ENCODE measurements around the gene MAP3K12. TPM values are rescaled to one million over a fixed set of nuclear protein-coding genes. Genes with fewer than 3 reads are reported as not detected.

The MAP3K12 gene
- total RNA-seq, 1 experiment from 2014 or later: 11.6 TPM

DNA sequence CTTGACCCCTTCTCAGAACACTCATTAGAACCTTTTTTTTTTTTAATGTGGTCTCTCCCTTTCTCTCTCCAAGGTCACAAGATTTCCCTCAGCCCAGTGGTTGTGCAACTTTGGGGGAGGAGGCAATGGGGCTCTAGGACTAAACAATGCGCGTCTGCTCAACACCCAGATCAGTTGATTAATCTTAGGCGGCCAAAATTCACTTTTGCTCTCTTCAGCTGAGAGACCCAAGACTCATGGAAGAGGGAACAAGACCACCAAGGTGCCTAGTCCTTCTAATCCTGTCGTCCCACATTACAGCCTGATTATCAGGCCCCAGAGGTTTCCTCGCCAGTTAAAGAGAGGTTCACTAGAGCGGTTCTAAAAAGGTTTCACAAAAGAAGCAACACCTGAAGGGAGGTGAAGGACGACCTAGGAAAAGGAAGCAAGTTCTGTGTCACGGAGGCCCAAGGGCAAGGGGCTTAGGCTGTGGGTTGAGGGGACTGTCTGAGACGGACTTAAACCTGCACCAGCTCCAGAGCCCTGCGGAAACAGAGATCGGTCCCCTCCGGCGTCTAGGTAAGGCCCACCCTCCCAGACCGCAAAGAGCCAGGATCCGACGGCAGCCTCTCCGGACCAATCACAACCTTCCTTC lies 1.0 kb upstream of the MAP3K12 start:
- Histone ChIP-seq H3K9me3 (ENCODE audit: low read depth, low read length, poor library complexity, severe bottlenecking) (no peaks in the 10 kb centered on the region), H3K27ac (ENCODE audit: low read depth, low read length, poor library complexity, severe bottlenecking) (peak overlapping the region; percentile 98), H3K27me3 (replicated peaks; ENCODE audit: insufficient read depth, low read depth, low read length, poor library complexity) (no peaks in the 10 kb centered on the region), H3K4me1 (ENCODE audit: insufficient read depth, low read length, poor library complexity, severe bottlenecking) (peaks cover 37% of the 10 kb centered on the region), H3K36me3 (ENCODE audit: insufficient read depth, low read length, poor library complexity, severe bottlenecking) (peaks cover 18% of the 10 kb centered on the region), H3K4me3 (ENCODE audit: low read depth, low read length, poor library complexity, severe bottlenecking) (peak overlapping the region; percentile 54)
- intact Hi-C loops (cut with micrococcal nuclease; ENCODE audit: unreplicated experiment): loop anchor here (2.0 to 10.0 kb wide), 2 partner anchors 175 to 775 kb away; no protein-coding TSS in a partner anchor
- ChIA-PET CTCF (no interaction called here), POLR2A (ENCODE audit: low non-redundant PET) (interaction anchor here (0.6 to 1.0 kb wide), 4 partner anchors 105 to 544 kb away, joined by 3 to 7 read pairs (median 4); partner anchors contain the start of genes AAAS and SP1)
- TSS peak; percentile 72 for BruUV-seq (replicated peaks)
- TF ChIP-seq, protein P1, sequence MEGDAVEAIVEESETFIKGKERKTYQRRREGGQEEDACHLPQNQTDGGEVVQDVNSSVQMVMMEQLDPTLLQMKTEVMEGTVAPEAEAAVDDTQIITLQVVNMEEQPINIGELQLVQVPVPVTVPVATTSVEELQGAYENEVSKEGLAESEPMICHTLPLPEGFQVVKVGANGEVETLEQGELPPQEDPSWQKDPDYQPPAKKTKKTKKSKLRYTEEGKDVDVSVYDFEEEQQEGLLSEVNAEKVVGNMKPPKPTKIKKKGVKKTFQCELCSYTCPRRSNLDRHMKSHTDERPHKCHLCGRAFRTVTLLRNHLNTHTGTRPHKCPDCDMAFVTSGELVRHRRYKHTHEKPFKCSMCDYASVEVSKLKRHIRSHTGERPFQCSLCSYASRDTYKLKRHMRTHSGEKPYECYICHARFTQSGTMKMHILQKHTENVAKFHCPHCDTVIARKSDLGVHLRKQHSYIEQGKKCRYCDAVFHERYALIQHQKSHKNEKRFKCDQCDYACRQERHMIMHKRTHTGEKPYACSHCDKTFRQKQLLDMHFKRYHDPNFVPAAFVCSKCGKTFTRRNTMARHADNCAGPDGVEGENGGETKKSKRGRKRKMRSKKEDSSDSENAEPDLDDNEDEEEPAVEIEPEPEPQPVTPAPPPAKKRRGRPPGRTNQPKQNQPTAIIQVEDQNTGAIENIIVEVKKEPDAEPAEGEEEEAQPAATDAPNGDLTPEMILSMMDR (conservative IDR thresholded peaks at IDR 0.05; ENCODE audit: low read depth, low read length): no peak
- no peak for TF ChIP-seq EZH2 (IDR thresholded peaks at IDR 0.05; ENCODE audit: borderline replicate concordance, low read depth, low read length, poor library complexity, severe bottlenecking)
- no peak for DNase-seq (ENCODE audit: low spot score)

DNA sequence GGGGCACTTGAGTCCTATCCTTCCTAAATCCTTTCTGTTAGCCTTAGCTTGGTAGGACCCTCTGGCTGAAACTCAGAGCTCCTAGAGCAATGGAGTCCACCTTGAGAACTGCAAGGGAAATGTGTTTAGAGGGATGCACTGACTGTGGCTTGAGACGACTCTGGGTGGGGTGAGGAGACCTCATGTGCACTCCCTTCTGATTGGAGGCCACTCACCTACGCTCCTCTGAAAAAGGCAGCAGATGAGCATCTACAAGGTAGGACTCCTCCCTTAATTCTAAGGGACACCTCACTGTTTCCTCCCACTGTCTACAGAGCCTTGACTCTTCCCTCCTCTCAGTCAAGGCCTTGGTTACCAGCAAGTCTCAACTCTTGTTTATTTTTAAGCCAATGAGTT lies 1.0 kb downstream of the MAP3K12 start:
- no peak for TF ChIP-seq EZH2 (IDR thresholded peaks at IDR 0.05; ENCODE audit: borderline replicate concordance, low read depth, low read length, poor library complexity, severe bottlenecking)
- TF ChIP-seq, protein P1 (conservative IDR thresholded peaks at IDR 0.05; ENCODE audit: low read depth, low read length): no peak
- no peaks in the 10 kb centered on the region for H3K36me3 ChIP-seq (ENCODE audit: insufficient read depth, low read length, poor library complexity, severe bottlenecking)
- H3K4me3 ChIP-seq (ENCODE audit: low read depth, low read length, poor library complexity, severe bottlenecking): peak overlapping the region; percentile 54
- no peak for DNase-seq (ENCODE audit: low spot score)
- no peak overlapping the region for H3K27ac ChIP-seq (ENCODE audit: low read depth, low read length, poor library complexity, severe bottlenecking)
- H3K27me3 ChIP-seq (replicated peaks; ENCODE audit: insufficient read depth, low read depth, low read length, poor library complexity): no peaks in the 10 kb centered on the region
- intact Hi-C loops (cut with micrococcal nuclease; ENCODE audit: unreplicated experiment): no loop called here
- ChIA-PET CTCF (interaction anchor here (0.6 kb wide), 1 partner anchor 445 kb away, joined by 3 read pairs; no protein-coding TSS in a partner anchor), POLR2A (ENCODE audit: low non-redundant PET) (no interaction called here)
- H3K4me1 ChIP-seq (ENCODE audit: insufficient read depth, low read length, poor library complexity, severe bottlenecking): peaks cover 37% of the 10 kb centered on the region
- BruUV-seq (replicated peaks): no TSS peak
- no peaks in the 10 kb centered on the region for H3K9me3 ChIP-seq (ENCODE audit: low read depth, low read length, poor library complexity, severe bottlenecking)

DNA sequence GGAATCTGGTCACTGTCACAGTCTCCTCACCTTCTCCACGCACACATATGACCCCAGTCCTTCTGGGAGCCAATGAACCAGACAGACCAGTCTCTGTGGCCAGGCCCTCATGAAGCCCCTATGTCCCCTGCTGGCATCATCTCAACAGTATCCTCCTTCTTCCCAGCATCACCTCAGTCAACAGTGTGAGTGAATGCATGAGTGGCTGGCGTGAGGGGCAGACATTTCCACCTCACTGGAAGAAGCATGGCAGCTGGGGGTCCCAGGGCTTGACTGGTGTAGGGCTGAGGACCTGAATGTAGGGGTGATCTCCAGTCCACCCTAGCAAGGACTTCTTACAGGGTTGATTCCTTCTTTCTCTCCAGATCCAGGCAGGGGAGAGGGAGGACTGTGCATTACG lies 1.8 kb downstream of the MAP3K12 start:
- POLR2A ChIA-PET (ENCODE audit: low non-redundant PET): interaction anchor here (0.7 kb wide), 1 partner anchor 128 kb away, joined by 3 read pairs; the partner anchor contains the start of gene ATF7
- no peak for TF ChIP-seq EZH2 (IDR thresholded peaks at IDR 0.05; ENCODE audit: borderline replicate concordance, low read depth, low read length, poor library complexity, severe bottlenecking)
- TF ChIP-seq, protein P1 (conservative IDR thresholded peaks at IDR 0.05; ENCODE audit: low read depth, low read length): no peak
- Histone ChIP-seq H3K9me3 (ENCODE audit: low read depth, low read length, poor library complexity, severe bottlenecking) (no peaks in the 10 kb centered on the region), H3K36me3 (ENCODE audit: insufficient read depth, low read length, poor library complexity, severe bottlenecking) (no peaks in the 10 kb centered on the region), H3K4me3 (ENCODE audit: low read depth, low read length, poor library complexity, severe bottlenecking) (no peak overlapping the region), H3K4me1 (ENCODE audit: insufficient read depth, low read length, poor library complexity, severe bottlenecking) (peaks cover 33% of the 10 kb centered on the region), H3K27me3 (replicated peaks; ENCODE audit: insufficient read depth, low read depth, low read length, poor library complexity) (no peaks in the 10 kb centered on the region), H3K27ac (ENCODE audit: low read depth, low read length, poor library complexity, severe bottlenecking) (no peak overlapping the region)
- no TSS peak for BruUV-seq (replicated peaks)
- CTCF ChIA-PET: no interaction called here
- intact Hi-C loops (cut with micrococcal nuclease; ENCODE audit: unreplicated experiment): no loop called here
- no peak for DNase-seq (ENCODE audit: low spot score)

Data from A673 (cell line).